ENCODE measurements around the gene STPG3. TPM values are rescaled to one million over a fixed set of nuclear protein-coding genes. Genes with fewer than 3 reads are reported as not detected.

The STPG3 gene
- total and polyA plus RNA-seq, 2 of the 13 experiments (the other 11 are each of a cell fraction or from before 2014, with no cell fraction given): not detected

GRCh38 chr9:137236238-137236935 is 14.7 kb upstream of the STPG3 start (continued):
- TF ChIP-seq GLI4 (CRISPR knock-in tag; IDR thresholded peaks at IDR 0.05; ENCODE audit: borderline replicate concordance) (peak; percentile 73; the same call in 1 of the 2 replicates), ZNF558 (CRISPR knock-in tag; IDR thresholded peaks at IDR 0.05; ENCODE audit: borderline replicate concordance) (0 out of 2 replicates have a peak, but pooled peaks have one; percentile 21), EP300 (IDR thresholded peaks at IDR 0.05; ENCODE audit: low read depth in 2 of 2, low read length in 2 of 2) (peak in 1 of 2 experiments; percentile 52; a peak in 2 of 4 replicates), EP300 (CRISPR knock-in tag; IDR thresholded peaks at IDR 0.05; ENCODE audit: borderline replicate concordance) (no peak; the same call in 1 of the 2 replicates), EED (CRISPR knock-in tag; IDR thresholded peaks at IDR 0.05) (no peak; the same call in 1 of the 2 replicates), TMF1 (CRISPR knock-in tag; IDR thresholded peaks at IDR 0.05; ENCODE audit: low read depth) (no peak), ZIK1 (CRISPR knock-in tag; IDR thresholded peaks at IDR 0.05; ENCODE audit: borderline replicate concordance, low read depth) (0 out of 2 replicates have a peak, but pooled peaks have one; percentile 15), AGO2 (optimal IDR thresholded peaks at IDR 0.05; ENCODE audit: low read depth, low read length) (peak; percentile 29), FUBP1 (CRISPR knock-in tag; IDR thresholded peaks at IDR 0.05; ENCODE audit: borderline replicate concordance) (no peak), KAT2B (IDR thresholded peaks at IDR 0.05; ENCODE audit: borderline replicate concordance, low read depth, low read length) (no peak), NFE2L1 (CRISPR knock-in tag; IDR thresholded peaks at IDR 0.05; ENCODE audit: borderline replicate concordance) (no peak), ZNF260 (CRISPR knock-in tag; IDR thresholded peaks at IDR 0.05; ENCODE audit: borderline replicate concordance, low read depth) (no peak), U2AF2 (IDR thresholded peaks at IDR 0.05; ENCODE audit: low read depth, low read length) (no peak), TSC22D2 (CRISPR knock-in tag; IDR thresholded peaks at IDR 0.05; ENCODE audit: borderline replicate concordance) (peak; percentile 71; the same call in 1 of the 2 replicates), ZNF841 (CRISPR knock-in tag; IDR thresholded peaks at IDR 0.05; ENCODE audit: borderline replicate concordance) (no peak), AGO1 (IDR thresholded peaks at IDR 0.05; ENCODE audit: low read depth, low read length, poor library complexity, severe bottlenecking) (peak; percentile 92), JARID2 (CRISPR knock-in tag; IDR thresholded peaks at IDR 0.05; ENCODE audit: insufficient replicate concordance) (no peak), ZNF292 (CRISPR knock-in tag; IDR thresholded peaks at IDR 0.05; ENCODE audit: borderline replicate concordance, low read depth) (peak; percentile 28; the same call in 1 of the 2 replicates), TEAD2 (CRISPR knock-in tag; IDR thresholded peaks at IDR 0.05) (no peak), ZBTB3 (CRISPR knock-in tag; IDR thresholded peaks at IDR 0.05; ENCODE audit: borderline replicate concordance, low read depth) (no peak), ZNF317 (CRISPR knock-in tag; IDR thresholded peaks at IDR 0.05) (peak; percentile 28; the same call in 1 of the 2 replicates)
- TF ChIP-seq, protein P1, sequence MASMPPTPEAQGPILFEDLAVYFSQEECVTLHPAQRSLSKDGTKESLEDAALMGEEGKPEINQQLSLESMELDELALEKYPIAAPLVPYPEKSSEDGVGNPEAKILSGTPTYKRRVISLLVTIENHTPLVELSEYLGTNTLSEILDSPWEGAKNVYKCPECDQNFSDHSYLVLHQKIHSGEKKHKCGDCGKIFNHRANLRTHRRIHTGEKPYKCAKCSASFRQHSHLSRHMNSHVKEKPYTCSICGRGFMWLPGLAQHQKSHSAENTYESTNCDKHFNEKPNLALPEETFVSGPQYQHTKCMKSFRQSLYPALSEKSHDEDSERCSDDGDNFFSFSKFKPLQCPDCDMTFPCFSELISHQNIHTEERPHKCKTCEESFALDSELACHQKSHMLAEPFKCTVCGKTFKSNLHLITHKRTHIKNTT (CRISPR knock-in tag; IDR thresholded peaks at IDR 0.05): no peak
- TF ChIP-seq, protein P2, sequence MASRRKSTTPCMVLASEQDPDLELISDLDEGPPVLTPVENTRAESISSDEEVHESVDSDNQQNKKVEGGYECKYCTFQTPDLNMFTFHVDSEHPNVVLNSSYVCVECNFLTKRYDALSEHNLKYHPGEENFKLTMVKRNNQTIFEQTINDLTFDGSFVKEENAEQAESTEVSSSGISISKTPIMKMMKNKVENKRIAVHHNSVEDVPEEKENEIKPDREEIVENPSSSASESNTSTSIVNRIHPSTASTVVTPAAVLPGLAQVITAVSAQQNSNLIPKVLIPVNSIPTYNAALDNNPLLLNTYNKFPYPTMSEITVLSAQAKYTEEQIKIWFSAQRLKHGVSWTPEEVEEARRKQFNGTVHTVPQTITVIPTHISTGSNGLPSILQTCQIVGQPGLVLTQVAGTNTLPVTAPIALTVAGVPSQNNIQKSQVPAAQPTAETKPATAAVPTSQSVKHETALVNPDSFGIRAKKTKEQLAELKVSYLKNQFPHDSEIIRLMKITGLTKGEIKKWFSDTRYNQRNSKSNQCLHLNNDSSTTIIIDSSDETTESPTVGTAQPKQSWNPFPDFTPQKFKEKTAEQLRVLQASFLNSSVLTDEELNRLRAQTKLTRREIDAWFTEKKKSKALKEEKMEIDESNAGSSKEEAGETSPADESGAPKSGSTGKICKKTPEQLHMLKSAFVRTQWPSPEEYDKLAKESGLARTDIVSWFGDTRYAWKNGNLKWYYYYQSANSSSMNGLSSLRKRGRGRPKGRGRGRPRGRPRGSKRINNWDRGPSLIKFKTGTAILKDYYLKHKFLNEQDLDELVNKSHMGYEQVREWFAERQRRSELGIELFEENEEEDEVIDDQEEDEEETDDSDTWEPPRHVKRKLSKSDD (CRISPR knock-in tag; IDR thresholded peaks at IDR 0.05; ENCODE audit: low read depth): no peak

Data from HepG2 (cell line).